ENCODE results near the gene TTC17.
A peak's percentile ranks its signal among the peaks of the same experiment; 100 is the strongest.

DNA sequence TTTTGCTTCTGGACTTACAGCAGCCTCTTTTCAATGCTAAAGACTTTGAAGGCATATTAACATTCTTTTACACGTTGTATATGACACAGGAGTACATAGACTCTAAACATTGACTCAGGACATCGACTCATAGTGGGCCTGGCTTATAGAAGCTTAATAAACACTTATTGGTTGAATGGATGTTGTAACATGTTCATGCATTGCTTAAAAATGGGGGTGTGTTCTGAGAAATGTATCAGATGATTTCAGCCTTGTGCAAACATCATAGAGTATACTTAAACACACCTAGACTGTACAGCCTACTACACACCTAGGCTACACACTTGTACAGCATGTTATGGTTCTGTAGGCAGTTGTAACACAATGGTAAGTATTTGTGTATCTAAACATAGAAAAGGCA, 17.9 kb downstream of the TTC17 start:
- TF ChIP-seq, protein P1, sequence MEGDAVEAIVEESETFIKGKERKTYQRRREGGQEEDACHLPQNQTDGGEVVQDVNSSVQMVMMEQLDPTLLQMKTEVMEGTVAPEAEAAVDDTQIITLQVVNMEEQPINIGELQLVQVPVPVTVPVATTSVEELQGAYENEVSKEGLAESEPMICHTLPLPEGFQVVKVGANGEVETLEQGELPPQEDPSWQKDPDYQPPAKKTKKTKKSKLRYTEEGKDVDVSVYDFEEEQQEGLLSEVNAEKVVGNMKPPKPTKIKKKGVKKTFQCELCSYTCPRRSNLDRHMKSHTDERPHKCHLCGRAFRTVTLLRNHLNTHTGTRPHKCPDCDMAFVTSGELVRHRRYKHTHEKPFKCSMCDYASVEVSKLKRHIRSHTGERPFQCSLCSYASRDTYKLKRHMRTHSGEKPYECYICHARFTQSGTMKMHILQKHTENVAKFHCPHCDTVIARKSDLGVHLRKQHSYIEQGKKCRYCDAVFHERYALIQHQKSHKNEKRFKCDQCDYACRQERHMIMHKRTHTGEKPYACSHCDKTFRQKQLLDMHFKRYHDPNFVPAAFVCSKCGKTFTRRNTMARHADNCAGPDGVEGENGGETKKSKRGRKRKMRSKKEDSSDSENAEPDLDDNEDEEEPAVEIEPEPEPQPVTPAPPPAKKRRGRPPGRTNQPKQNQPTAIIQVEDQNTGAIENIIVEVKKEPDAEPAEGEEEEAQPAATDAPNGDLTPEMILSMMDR (IDR thresholded peaks at IDR 0.05), result no peak
- TF ChIP-seq POLR2A (IDR thresholded peaks at IDR 0.05), result peak in 1 of 2 donors; percentile 37
